Cardiac muscle cell (in vitro differentiated cells and primary cell): Measurements from ENCODE around the gene METTL13. TPM values are rescaled to one million over a fixed set of nuclear protein-coding genes. Genes with fewer than 3 reads are reported as not detected.

Source experiments
- DNase-seq, 2 donors: peaks; one replicate each; pipeline versions ENCODE4 v3.0.0 to v3.0.0-alpha.2; 2010 to 2017; ENCODE audit warnings: low read depth in 1 of 2, low spot score in 1 of 2
- H3K27ac ChIP-seq: fragments of 200-600 bp; sonication (generic); 2 replicates; pipeline ENCODE4 v1.5.1; 2016
- H3K27me3 ChIP-seq: fragments of 200-600 bp; sonication (generic); 2 replicates; pipeline ENCODE4 v1.6.0; 2016; ENCODE audit warnings: control low read depth
- H3K36me3 ChIP-seq: fragments of 200-600 bp; sonication (generic); 2 replicates; pipeline ENCODE4 v1.5.1; 2016; ENCODE audit warnings: control low read depth
- H3K4me1 ChIP-seq: fragments of 200-600 bp; sonication (generic); 2 replicates; pipeline ENCODE4 v1.8.1; 2017; ENCODE audit warnings: low read depth, mild to moderate bottlenecking, mixed run types
- H3K4me3 ChIP-seq: fragments of 200-600 bp; sonication (generic); 2 replicates; pipeline ENCODE4 v1.5.1; 2016; ENCODE audit warnings: mild to moderate bottlenecking
- H3K9me3 ChIP-seq: fragments of 200-600 bp; sonication (generic); 2 replicates; pipeline ENCODE4 v1.5.1; 2017; ENCODE audit warnings: low read depth, mild to moderate bottlenecking, control low read depth
- CTCF ChIP-seq: IDR thresholded peaks from 2 replicates; pipeline ENCODE4 v1.5.1; 2012; ENCODE audit warnings: low read depth, mild to moderate bottlenecking, low read length
- polyA plus RNA-seq: library from polyadenylated mRNA; unstranded; fragments of >200 nt; fragmentation: Nextera tagmentation; extraction: Ambion mirVana; gene quantifications from 2 replicates; pipeline ENCODE4 v1.2.1, GENCODE V29; 2016
- total RNA-seq: library from RNA; depleted of rRNA; stranded (reverse); fragments of >200 nt; gene quantifications from 2 replicates; pipeline ENCODE4 v1.2.3, GENCODE V29; 2016

The METTL13 gene
- total and polyA plus RNA-seq, 2 experiments from 2014 or later = 19.1 to 21.6 TPM

- no peaks in the 10 kb centered on the region for H3K27me3 ChIP-seq
- no peak for TF ChIP-seq CTCF
- H3K36me3 ChIP-seq = no peaks in the 10 kb centered on the region
- no peaks in the 10 kb centered on the region for H3K9me3 ChIP-seq
- no peak overlapping the region for H3K27ac ChIP-seq
- no peaks in the 10 kb centered on the region for H3K4me1 ChIP-seq
- no peak for DNase-seq
- H3K4me3 ChIP-seq = no peak overlapping the region
These were observed 38.5 kb downstream of the METTL13 start for GRCh38 chr1:171819946-171820345.

DNA sequence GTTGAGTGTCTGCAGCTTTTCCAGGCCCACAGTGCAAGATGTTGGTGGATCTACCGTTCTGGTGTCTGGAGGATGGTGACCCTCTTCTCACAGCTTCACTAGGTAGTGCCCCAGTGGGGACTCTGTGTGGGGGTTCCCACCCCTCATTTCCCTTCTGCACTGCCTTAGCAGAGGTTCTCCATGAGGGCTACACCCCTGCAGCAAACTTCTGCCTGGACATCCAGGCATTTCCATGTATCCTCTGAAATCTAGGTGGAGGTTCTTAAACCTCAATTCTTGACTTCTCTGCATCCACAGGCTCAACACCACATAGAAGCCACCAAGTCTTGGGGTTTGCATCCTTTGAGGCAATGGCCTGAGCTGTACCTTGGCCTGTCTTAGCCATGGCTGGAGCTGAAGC lies 45.5 kb downstream of the METTL13 start:
- Histone ChIP-seq H3K4me3 (no peak overlapping the region), H3K4me1 (no peaks in the 10 kb centered on the region), H3K27me3 (no peaks in the 10 kb centered on the region), H3K36me3 (no peaks in the 10 kb centered on the region), H3K27ac (no peak overlapping the region), H3K9me3 (no peaks in the 10 kb centered on the region)
- TF ChIP-seq CTCF = no peak
- no peak for DNase-seq

- Histone ChIP-seq H3K4me1 (no peaks in the 10 kb centered on the region), H3K9me3 (no peaks in the 10 kb centered on the region), H3K27me3 (no peaks in the 10 kb centered on the region), H3K36me3 (no peaks in the 10 kb centered on the region), H3K27ac (no peak overlapping the region), H3K4me3 (no peak overlapping the region)
- DNase-seq = no peak
- TF ChIP-seq CTCF = no peak
These were observed 47.3 kb downstream of the METTL13 start for GRCh38 chr1:171828794-171829193.

DNA sequence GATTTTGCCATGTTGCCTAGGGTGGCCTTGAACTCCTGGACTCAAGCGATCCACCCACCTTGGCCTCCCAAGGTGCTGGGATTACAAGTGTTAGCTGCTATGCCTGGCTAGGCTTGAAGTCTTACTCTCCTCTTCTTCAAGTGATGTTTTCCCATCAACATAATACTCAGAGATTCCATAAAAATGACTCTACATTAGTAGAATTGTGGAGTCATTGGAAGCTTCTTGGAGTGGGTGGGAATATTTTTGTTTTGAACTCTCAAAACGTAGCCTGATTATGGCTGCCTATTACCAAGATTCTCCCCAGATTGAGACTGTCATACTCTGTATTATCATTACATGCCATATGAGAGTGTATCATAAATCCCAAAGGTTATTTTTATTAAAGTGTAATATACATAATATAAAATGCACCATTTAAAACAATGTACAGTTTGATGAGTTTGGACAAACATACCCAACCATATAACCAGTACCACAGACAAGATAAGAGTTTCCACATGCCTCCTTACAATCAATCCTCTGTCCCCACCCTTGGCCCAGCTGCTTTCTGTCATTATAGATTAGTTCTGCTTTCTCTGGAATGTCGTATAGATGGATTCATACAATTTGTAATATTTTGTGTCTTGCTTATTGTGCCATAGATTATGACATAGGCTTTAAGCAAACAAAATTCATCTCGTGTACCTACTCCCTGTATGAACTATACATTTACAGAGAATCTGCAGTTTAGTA lies 51.8 kb downstream of the METTL13 start:
- DNase-seq = no peak
- no peak for TF ChIP-seq CTCF
- Histone ChIP-seq H3K4me1 (no peaks in the 10 kb centered on the region), H3K4me3 (no peak overlapping the region), H3K36me3 (no peaks in the 10 kb centered on the region), H3K27me3 (no peaks in the 10 kb centered on the region), H3K9me3 (no peaks in the 10 kb centered on the region), H3K27ac (no peak overlapping the region)

DNA sequence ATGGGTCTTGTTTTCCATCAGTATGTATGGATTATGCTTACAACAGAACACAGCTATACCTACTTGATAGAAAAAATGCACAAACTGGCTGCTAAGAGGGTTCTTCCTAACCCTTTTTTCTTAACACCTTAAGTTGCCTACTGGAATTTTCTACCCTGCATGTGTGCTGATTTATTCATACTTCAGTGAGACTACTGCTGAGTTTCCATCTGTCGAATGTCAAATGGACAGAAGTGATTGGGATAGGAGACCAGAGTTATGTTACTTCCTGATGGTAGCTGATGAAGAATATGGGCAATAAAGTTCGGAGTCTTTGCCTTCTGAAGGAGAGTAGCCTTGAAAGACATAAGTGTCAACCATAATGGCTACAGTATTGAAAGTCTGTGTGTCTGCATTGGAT lies 53.4 kb downstream of the METTL13 start:
- Histone ChIP-seq H3K36me3 (no peaks in the 10 kb centered on the region), H3K27me3 (peaks cover 3% of the 10 kb centered on the region), H3K4me3 (no peak overlapping the region), H3K9me3 (no peaks in the 10 kb centered on the region), H3K27ac (no peak overlapping the region), H3K4me1 (no peaks in the 10 kb centered on the region)
- no peak for DNase-seq
- no peak for TF ChIP-seq CTCF

- TF ChIP-seq CTCF = no peak
- no peak for DNase-seq
- Histone ChIP-seq H3K27me3 (peaks cover 12% of the 10 kb centered on the region), H3K27ac (no peak overlapping the region), H3K9me3 (no peaks in the 10 kb centered on the region), H3K36me3 (no peaks in the 10 kb centered on the region), H3K4me3 (no peak overlapping the region), H3K4me1 (no peaks in the 10 kb centered on the region)
These were observed 54.4 kb downstream of the METTL13 start for GRCh38 chr1:171835891-171836290.
